Sigmoid colon (tissue), 4 donors: ENCODE results near the gene CORO1C.

Experiments
- EP300 ChIP-seq, 4 donors: sonication (generic); formaldehyde crosslinking; IDR thresholded peaks; one replicate each; pipeline ENCODE4 v1.6.1; 2017; ENCODE audit warnings: antibody characterized with exemption in 4 of 4
- POLR2AphosphoS5 ChIP-seq, 4 donors: sonication (generic); formaldehyde crosslinking; IDR thresholded peaks; one replicate each; pipeline ENCODE4 v1.6.1; 2017; ENCODE audit warnings: antibody characterized with exemption in 4 of 4
- TF ChIP-seq, protein P1 (sequence below), 4 experiments: fragments of 450-650 bp in 3 of 4; fragments of 200-600 bp in 1 of 4; IDR thresholded peaks; one replicate each; pipeline ENCODE4 v1.5.1; 2016 to 2019; ENCODE audit warnings: antibody characterized with exemption in 4 of 4, mild to moderate bottlenecking in 3 of 4, moderate library complexity in 2 of 4

DNA sequence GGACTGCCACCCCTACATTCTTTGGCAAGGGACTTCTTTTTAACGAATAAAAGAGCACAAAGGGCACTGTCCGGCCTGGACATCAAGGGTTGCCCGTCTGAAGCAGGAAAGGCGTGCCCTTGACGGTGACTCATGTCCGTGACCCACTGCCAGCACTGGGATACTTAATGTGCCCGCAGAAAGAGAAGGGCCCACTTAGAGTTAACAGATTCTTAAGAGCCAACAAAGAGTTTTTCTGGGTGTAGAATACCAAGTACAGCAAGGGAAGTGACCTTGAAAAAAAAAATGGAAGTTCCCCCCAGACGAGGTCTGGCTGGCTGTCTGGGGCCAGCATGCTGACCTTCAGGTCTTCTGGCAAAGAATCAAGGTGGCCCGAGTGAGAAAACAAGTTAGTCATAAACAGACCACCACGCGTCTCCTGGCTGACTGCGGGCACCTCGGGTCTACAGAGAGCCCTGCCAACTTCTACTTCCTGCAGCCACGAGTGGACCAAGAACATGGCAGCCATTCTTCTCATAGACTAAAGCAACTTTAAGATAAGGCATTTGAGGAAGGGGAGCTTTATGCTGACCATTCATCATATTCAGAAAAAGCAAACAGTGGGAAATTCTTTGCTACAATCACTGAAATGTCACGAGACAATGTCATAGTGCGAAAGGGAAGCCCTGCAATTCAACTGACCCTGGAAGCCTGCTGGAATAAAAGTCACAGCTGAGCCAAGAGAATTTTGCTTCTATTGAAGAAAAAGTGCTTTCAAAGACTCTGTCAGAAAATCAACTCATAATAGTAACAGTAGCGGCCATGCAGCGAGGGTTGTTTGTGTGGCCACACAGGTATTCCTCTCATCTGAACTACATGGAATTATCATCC, 87.1 kb downstream of the CORO1C start:
- TF ChIP-seq POLR2AphosphoS5 (IDR thresholded peaks at IDR 0.05) (peak in 3 of 4 donors; percentile 17 to 54 (median 49)), EP300 (IDR thresholded peaks at IDR 0.05) (no peak)
- TF ChIP-seq, protein P1, sequence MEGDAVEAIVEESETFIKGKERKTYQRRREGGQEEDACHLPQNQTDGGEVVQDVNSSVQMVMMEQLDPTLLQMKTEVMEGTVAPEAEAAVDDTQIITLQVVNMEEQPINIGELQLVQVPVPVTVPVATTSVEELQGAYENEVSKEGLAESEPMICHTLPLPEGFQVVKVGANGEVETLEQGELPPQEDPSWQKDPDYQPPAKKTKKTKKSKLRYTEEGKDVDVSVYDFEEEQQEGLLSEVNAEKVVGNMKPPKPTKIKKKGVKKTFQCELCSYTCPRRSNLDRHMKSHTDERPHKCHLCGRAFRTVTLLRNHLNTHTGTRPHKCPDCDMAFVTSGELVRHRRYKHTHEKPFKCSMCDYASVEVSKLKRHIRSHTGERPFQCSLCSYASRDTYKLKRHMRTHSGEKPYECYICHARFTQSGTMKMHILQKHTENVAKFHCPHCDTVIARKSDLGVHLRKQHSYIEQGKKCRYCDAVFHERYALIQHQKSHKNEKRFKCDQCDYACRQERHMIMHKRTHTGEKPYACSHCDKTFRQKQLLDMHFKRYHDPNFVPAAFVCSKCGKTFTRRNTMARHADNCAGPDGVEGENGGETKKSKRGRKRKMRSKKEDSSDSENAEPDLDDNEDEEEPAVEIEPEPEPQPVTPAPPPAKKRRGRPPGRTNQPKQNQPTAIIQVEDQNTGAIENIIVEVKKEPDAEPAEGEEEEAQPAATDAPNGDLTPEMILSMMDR (IDR thresholded peaks at IDR 0.05): no peak
